SH-SY5Y (cell line): ENCODE measurements around the gene BAD.

ENCODE experiments used
- GATA2 ChIP-seq: IDR thresholded peaks from 2 replicates; pipeline ENCODE4 v1.6.1; 2011; ENCODE audit warnings: mild to moderate bottlenecking, low read depth, low read length
- GATA3 ChIP-seq: IDR thresholded peaks from 2 replicates; pipeline ENCODE4 v1.6.1; 2011; ENCODE audit warnings: low read depth, mild to moderate bottlenecking, low read length, moderate library complexity

BAD gene

DNA sequence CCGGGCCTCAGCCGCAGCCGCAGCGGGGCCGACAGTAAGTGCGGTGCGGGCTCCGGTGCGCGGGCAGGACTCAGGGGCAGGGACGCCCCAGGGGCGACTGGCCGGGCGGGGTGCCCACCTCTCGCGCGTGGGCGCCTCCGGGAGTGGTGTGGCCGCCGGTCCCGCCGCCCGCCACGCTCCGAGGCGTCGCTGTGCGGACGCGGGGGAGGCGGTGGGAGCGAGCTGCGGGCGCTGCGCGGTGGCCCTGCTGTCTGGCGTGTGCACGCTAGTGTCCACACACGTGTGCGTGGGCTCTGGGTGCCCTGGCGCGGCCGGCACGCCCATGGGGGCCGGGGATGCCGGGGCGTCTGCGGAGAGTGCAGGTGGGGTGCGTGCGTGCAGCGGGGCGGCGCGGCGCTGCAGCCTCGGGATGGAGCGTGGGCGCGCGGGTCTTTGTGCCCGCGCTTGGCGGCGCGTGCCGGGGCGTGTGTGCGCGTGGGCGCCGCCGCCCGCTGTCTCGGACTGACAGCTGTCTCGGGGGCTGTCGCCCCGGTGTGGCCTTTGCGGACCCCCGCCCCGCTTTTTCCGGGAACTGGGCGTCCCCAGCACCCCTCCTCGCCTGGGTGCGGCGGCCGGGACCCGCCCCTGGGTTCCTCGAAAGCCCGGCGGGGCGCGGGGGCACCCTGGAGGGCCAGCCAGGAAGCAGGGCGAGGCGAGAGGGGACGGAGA lies 7.4 kb upstream of the BAD start:
- TF ChIP-seq GATA3 (no peak), GATA2 (no peak)

DNA sequence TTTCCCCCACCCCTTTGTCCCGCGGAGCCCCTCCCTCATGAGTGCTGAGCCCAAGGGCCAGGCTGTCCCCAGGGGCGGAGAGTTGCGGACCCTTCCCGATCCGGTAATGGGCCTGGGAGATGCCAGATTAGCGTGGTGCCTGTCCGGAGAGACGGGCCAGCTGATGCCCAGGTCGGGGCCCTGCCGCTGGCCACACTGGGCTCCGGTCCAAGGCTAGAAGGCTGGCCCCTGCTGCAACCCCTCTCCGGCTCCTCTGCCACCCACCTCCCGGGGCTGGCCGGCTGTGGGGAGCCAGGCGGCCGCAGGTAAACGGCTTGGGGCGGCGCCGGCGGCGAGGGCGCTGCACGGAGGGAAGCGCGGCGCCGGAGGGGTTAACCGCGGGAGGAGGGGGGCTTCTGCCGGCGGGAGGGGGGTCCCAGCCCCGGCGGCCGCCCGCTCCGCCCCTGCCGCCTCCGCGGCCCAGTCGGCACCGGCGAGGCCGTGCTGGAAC lies 6.8 kb upstream of the BAD start, which contains the start of gene KCNK4:
Gene KCNK4, plus strand, starts transcription at position 41 of the 490 bp plus-strand sequence. CDS start 1,717 bp downstream, outside the sequence.
- TF ChIP-seq GATA3 (no peak), GATA2 (peak; percentile 60)

DNA sequence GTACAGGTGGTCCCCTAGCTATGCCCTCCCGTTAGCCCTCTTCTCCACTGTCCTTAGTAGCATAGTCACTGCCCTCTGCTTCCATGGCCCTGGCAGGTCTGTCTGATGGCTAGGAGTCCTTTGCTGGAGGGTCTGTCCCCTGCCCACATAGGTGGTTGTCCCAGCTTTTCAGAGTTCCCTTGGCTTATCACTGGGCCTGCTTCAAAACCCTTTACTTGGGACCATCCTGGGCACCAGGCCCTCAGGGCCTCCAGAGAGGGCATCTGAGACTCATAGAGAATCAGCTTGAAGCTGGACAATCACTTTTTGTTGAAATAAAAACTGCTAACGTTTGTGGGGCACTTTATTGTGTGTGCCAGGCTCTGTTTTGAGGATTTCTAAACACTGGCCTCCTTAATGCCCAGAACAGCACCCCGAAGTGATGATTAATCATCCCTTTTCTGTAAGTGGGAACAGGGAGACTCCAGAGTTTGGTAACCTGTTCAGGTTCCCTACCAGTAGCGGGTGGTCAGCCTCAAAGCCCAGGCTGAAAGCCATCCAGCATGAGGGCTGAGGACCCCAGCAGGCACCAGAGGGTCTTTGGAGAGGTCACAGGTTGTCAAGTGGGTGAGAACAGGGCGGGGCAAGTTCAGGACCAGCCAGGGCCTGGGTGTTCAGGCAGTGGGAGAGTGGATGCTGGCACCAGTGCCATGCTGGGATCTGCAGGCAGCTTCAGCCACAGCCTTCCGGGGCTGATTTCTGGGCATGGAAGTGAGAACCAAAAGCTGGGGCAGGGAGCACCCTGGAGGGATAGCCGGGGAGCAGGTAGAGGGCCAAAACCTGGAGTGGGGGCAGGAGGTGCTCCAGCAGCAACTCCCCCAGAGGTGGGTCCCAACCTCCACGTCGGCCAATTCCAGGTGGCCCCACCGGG lies 6.1 kb upstream of the BAD start:
- TF ChIP-seq GATA2 (no peak), GATA3 (no peak)

DNA sequence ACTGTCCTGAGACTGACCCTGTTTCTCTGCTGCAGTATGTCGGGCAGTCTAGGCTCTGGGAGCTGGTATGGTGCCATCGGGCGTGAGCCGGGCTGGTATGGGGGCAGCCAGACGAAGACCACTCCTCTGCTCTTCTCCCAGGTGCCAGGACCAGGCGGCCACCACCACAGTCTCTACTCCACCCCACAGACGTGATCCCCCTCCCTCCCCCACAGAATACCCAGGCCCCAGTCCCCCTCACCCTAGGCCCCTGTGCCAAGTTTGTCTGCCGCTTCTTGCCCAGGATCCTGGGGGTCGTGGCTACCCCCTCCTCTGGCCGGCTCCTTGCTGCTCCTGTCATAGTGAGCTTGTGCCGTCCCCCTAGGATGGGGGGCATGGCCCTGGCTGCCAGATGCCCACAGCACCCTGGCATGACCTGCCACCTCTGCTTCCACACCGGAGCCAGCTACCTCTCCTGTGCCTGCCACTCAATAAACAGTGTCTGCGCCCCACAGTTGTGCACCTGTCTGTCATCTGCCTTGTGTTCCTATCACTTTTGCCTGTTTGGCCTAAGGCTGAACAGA lies 4.6 kb upstream of the BAD start:
- TF ChIP-seq GATA3 (no peak), GATA2 (no peak)

DNA sequence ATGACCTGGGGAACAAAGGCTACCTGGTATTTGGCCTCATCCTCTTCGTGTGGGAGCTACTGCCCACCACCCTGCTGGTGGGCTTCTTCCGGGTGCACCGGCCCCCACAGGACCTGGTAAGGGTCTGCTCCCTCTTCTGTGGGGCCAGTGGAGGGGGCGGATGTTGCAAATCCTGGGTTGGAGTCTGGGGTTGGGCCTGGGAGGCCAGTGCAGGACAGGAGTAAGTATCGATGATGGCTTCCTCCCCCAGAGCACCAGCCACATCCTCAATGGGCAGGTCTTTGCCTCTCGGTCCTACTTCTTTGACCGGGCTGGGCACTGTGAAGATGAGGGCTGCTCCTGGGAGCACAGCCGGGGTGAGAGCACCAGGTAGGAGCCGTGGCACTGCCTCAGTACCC lies 3.9 kb upstream of the BAD start:
- no peak for TF ChIP-seq GATA2
- TF ChIP-seq GATA3, result no peak

DNA sequence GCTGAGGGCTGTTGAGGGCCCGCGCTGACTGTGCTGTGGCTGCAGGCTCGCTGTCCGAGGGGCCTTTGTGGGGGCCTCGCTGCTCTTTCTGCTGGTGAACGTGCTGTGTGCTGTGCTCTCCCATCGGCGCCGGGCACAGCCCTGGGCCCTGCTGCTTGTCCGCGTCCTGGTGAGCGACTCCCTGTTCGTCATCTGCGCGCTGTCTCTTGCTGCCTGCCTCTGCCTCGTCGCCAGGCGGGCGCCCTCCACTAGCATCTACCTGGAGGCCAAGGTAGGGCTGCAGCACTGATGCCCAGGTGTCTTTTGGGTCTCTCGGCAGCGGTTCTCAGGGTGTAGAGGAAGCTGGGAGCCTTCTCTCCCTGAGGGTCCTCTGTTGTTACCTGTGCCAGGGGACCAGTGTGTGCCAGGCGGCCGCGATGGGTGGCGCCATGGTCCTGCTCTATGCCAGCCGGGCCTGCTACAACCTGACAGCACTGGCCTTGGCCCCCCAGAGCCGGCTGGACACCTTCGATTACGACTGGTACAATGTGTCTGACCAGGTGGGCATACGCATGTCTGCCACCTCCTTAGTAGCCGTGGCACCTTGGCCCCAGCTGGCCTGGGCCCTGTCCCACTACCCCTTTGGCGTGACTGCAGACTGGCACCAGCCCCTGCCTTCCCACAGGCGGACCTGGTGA lies 3.3 kb upstream of the BAD start:
- TF ChIP-seq GATA2 (no peak), GATA3 (no peak)

DNA sequence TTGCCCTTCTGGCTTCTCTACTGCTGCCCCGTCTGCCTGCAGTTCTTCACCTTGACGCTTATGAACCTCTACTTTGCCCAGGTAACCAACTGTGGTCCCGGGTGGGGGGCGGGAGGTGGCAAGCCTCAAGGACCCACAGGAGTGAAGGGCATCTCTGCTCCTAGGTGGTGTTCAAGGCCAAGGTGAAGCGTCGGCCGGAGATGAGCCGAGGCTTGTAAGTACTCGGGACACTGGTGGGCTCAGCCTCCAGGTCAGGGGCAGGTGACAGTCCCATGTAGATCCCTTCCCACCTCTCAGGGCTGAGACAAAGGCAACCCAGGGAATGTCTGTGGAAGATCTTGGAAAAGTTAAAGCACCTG lies 2.3 kb upstream of the BAD start:
- TF ChIP-seq GATA3 (no peak), GATA2 (no peak)

DNA sequence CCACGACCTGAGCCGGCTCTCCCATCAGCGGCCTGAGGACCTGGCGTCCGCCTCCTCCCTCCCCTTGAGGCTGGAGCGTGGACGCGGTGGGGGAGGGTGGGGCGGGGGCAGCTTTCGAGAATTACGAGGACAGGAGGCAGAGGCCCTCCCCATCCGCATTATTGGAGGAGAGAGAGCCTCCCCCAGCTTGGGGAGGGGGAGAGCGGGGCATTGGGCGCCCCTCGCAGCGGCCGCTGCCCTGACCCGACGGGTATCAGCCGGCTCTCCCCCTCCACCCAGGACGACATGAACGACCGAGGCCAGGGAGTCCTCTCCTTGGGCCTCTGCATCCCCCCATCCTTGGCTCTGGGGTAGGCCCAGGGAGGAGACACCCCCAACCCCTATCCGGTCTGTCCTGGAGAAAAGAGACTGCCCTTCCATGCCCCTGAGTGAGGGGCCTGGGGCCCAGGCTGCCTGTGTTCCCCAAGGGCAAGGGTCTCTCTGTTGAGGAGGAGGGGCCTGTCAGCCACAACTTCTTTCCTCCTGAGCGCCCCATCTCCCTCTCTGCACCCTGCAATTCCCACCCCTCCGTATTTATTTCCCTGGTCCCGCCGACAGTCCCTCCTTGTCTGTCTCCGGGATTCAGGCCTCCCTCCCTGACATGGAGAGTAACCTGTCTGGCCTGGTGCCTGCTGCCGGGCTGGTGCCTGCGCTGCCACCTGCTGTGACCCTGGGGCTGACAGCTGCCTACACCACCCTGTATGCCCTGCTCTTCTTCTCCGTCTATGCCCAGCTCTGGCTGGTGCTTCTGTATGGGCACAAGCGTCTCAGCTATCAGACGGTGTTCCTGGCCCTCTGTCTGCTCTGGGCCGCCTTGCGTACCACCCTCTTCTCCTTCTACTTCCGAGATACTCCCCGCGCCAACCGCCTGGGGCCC lies 1.7 kb upstream of the BAD start:
- no peak for TF ChIP-seq GATA2
- TF ChIP-seq GATA3, result no peak

DNA sequence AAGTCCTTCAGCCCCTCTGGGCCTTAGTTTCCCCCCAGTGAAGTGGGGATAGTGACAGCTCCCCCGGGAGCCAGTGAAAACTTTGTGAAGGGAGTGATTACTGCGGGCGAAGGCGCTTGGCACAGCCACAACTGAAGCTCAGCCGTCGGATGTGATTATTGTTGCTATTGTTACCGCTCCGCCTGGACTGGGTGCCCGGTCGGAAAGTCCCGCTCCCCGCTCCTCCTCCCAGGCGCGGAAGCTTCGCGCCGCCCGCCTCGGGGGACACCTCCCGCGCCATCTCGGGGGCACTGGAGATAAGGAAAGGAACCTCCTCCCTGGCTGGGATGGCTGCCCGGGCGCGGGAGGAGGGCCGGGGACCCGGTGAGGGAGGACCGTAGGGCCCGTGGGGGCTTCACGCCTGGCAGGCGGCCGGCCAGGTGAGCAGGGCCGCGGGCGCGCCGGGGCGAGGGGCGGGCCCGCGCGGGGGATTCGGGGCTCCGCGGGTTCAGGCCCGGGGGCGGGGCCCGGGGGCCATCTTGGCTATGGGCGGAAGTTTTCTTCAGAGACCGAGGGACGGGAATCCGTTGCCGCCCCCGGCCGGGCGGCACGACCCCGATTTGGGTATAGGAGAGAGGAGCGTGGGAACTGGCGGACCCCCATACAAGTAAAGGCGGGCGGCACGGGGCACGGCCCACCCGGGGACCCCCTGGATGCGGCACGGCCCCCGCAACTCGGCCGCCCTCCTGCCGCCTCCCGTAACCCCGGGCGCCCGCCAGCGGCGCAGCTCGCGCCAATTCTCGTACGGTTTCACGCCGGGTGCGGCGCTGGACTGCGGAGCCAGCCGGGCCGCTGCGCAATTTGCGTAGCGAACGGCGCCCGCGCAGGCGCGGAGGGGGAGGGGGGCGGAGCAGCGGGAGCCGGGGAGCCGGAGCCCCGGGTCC lies 758 bp upstream of the BAD start, which contains the start of gene GPR137:
Gene GPR137, plus strand, starts transcription at position 887 of the 923 bp plus-strand sequence. CDS start 677 bp downstream, outside the sequence.
- TF ChIP-seq GATA2 (peak; percentile 63), GATA3 (no peak)

DNA sequence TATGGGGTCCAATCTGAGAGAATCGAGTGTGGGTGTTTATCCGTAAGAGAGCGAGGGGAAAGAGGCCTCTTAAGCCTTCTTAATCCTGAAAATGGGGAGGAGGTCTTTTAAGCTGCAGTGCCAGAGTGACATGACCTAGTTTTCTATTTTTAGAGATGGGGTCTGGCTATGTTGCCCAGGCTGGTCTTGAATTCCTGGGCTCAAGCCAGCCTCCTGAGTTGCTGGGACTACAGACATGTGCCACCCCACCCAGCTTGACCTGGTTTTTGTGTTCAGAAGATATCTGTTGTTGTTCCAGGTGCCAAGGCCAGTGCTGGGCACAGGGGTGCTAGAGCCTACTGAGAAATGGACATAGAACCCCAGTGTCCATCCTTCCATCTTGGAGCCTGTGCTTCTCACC lies 1.4 kb downstream of the BAD start:
- no peak for TF ChIP-seq GATA3
- no peak for TF ChIP-seq GATA2

DNA sequence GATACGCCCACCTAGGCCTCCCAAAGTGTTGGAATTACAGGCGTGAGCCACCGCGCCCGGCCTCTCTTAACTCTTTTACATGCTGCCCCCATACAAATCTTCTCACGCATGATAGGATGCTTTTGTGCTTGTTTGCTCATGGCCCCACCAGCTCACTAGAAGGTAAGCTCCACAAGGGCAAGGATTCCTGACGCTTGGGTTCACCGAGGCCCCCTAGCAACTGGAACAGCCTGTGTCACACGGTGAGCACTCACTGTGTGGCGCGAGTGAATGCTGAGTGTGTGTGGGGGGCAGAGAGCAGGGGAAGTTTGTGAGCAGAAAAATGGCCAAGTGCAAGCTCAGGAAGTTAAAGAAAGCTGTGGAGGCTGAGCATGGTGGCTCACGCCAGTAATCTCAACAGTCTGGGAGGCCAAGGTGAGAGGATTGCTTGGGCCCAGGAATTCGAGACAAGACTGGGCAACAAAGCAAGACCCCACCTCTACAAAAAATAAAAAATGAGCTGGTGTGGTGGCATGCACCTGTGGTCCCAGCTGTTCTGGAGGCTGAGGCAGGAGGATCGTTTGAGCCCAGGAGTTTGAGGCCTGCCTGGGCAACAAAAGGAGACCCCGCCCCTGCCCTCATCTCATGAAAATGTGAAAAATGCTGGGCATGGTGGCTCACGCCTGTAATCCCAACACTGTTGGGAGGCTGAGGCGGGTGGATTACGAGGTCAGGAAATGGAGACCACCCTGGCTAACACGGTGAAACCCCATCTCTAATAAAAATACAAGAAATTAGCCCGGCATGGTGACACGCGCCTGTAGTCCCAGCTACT lies 2.3 kb downstream of the BAD start:
- TF ChIP-seq GATA3 (no peak), GATA2 (no peak)
